IMR-90 (cell line): Measurements from ENCODE around the gene VAC14. TPM values are rescaled to one million over a fixed set of nuclear protein-coding genes. Genes with fewer than 3 reads are reported as not detected.

Experiments
- ATAC-seq: fragments of 200-7000 bp; cut with Tn5 transposase; 2 replicates; pipeline ENCODE4 v1.9.1; 2020; ENCODE audit warnings: low read depth, mild to moderate bottlenecking, moderate library complexity
- BruUV-seq: library from RNA; stranded (reverse); fragments of 400-500 nt; replicated peaks from 2 replicates; lab custom pipeline; 2021; lab: Mats Ljungman, UMichigan
- CTCF ChIA-PET: fragments of 300-600 bp; formaldehyde crosslinking; extraction: SDS; loops from one replicate; lab custom pipeline; 2021; ENCODE audit warnings: antibody characterized with exemption; lab: Yijun Ruan, JAX
- POLR2A ChIA-PET: fragments of 300-600 bp; sonication (Branson Sonifier 250); formaldehyde crosslinking; loops from one replicate; lab custom pipeline; 2022; ENCODE audit warnings: antibody characterized with exemption; ENCODE audit not compliant: unreplicated experiment; lab: Charles Lee
- DNase-seq: peaks from one replicate; pipeline ENCODE4 v3.0.0; 2013
- H2AFZ ChIP-seq: replicated peaks from 2 replicates; pipeline ENCODE3; 2013; ENCODE audit warnings: low read length, mild to moderate bottlenecking; ENCODE audit not compliant: poor library complexity
- H2AK5ac ChIP-seq: 2 replicates; pipeline ENCODE4 v1.6.1; 2013; ENCODE audit warnings: low read depth, low read length, inconsistent platforms
- H2AK9ac ChIP-seq: replicated peaks from 2 replicates; pipeline ENCODE3; 2013; ENCODE audit warnings: mild to moderate bottlenecking, low read depth, low read length, moderate library complexity; ENCODE audit not compliant: poor library complexity
- H2BK120ac ChIP-seq: 2 replicates; pipeline ENCODE4 v1.6.1; 2013; ENCODE audit warnings: low read depth, low read length, inconsistent platforms
- H2BK15ac ChIP-seq: 3 replicates; pipeline ENCODE4 v1.6.1; 2013; ENCODE audit warnings: low read depth, low read length, inconsistent platforms
- H2BK20ac ChIP-seq: 2 replicates; pipeline ENCODE4 v1.6.1; 2013; ENCODE audit warnings: low read depth, mild to moderate bottlenecking, inconsistent platforms, low read length, moderate library complexity
- H2BK5ac ChIP-seq: 2 replicates; pipeline ENCODE4 v1.6.1; 2013; ENCODE audit warnings: mild to moderate bottlenecking, low read depth, low read length, inconsistent platforms; ENCODE audit not compliant: poor library complexity, severe bottlenecking
- H3K14ac ChIP-seq: replicated peaks from 2 replicates; pipeline ENCODE4 v1.6.1; 2013; ENCODE audit warnings: low read depth, low read length, inconsistent platforms
- H3K18ac ChIP-seq: 2 replicates; pipeline ENCODE4 v1.6.1; 2013; ENCODE audit warnings: low read depth, low read length, control low read depth
- H3K23ac ChIP-seq: 2 replicates; pipeline ENCODE4 v1.6.1; 2013; ENCODE audit warnings: low read depth, low read length, inconsistent platforms
- H3K27ac ChIP-seq: 2 replicates; pipeline ENCODE4 v1.5.1; 2013; ENCODE audit warnings: mild to moderate bottlenecking, control low read depth, low read length; ENCODE audit not compliant: insufficient read depth
- H3K27me3 ChIP-seq: 2 replicates; pipeline ENCODE4 v1.6.1; 2013; ENCODE audit warnings: low read length; ENCODE audit not compliant: control insufficient read depth, insufficient read depth
- H3K36me3 ChIP-seq: 2 replicates; pipeline ENCODE4 v1.6.1; 2013; ENCODE audit warnings: low read length, mixed read lengths; ENCODE audit not compliant: control insufficient read depth, insufficient read depth
- H3K4ac ChIP-seq: 2 replicates; pipeline ENCODE4 v1.6.1; 2013; ENCODE audit warnings: low read depth, low read length, inconsistent platforms
- H3K4me1 ChIP-seq: 2 replicates; pipeline ENCODE4 v1.6.1; 2013; ENCODE audit warnings: low read length, mixed read lengths; ENCODE audit not compliant: control insufficient read depth, insufficient read depth
- H3K4me2 ChIP-seq: 2 replicates; pipeline ENCODE4 v1.6.1; 2013; ENCODE audit warnings: low read depth, mild to moderate bottlenecking, control low read depth, low read length, moderate library complexity
- H3K4me3 ChIP-seq: 2 replicates; pipeline ENCODE4 v1.5.1; 2013; ENCODE audit warnings: low read depth, mild to moderate bottlenecking, control low read depth, low read length, moderate library complexity; ENCODE audit not compliant: insufficient read depth
- H3K56ac ChIP-seq: 2 replicates; pipeline ENCODE4 v1.6.1; 2013; ENCODE audit warnings: low read length, inconsistent platforms; ENCODE audit not compliant: insufficient read depth; ENCODE audit errors: extremely low read depth
- H3K79me1 ChIP-seq, 2 experiments: 2 replicates each; pipeline ENCODE4 v1.6.1; 2013; ENCODE audit warnings: low read length in 2 of 2, inconsistent platforms in 1 of 2, low read depth in 1 of 2
- H3K9ac ChIP-seq: 2 replicates; pipeline ENCODE4 v1.6.1; 2013; ENCODE audit warnings: low read depth, low read length, control low read depth
- H3K9me1 ChIP-seq: 2 replicates; pipeline ENCODE4 v1.6.1; 2013; ENCODE audit warnings: low read length, inconsistent platforms; ENCODE audit not compliant: insufficient read depth
- H3K9me3 ChIP-seq: 2 replicates; pipeline ENCODE4 v1.6.1; 2013; ENCODE audit warnings: low read length; ENCODE audit not compliant: control insufficient read depth, insufficient read depth
- H4K20me1 ChIP-seq: 2 replicates; pipeline ENCODE4 v1.6.1; 2013; ENCODE audit warnings: low read length, inconsistent platforms; ENCODE audit not compliant: insufficient read depth
- H4K5ac ChIP-seq: 2 replicates; pipeline ENCODE4 v1.6.1; 2013; ENCODE audit warnings: mild to moderate bottlenecking, low read depth, low read length, control low read depth
- H4K8ac ChIP-seq, 2 experiments: 2 replicates each; pipeline ENCODE4 v1.6.1; 2013; ENCODE audit warnings: low read depth in 2 of 2, low read length in 2 of 2, control low read depth in 1 of 2, inconsistent platforms in 1 of 2
- H4K91ac ChIP-seq: 2 replicates; pipeline ENCODE4 v1.6.1; 2013; ENCODE audit warnings: low read depth, low read length, inconsistent platforms; ENCODE audit not compliant: insufficient read depth
- FOS ChIP-seq: fragments of 150-350 bp; IDR thresholded peaks from 2 replicates; pipeline ENCODE4 v1.6.1; 2016; ENCODE audit warnings: low read depth, low read length
- MAZ ChIP-seq: IDR thresholded peaks from 2 replicates; pipeline ENCODE4 v1.6.1; 2012; ENCODE audit warnings: low read depth, mild to moderate bottlenecking, low read length, improper control_type of control experiment, moderate library complexity, borderline replicate concordance
- NFE2L2 ChIP-seq: fragments of 150-350 bp; IDR thresholded peaks from 2 replicates; pipeline ENCODE4 v1.6.1; 2016; ENCODE audit warnings: low read depth, mild to moderate bottlenecking, low read length
- POLR2A ChIP-seq: IDR thresholded peaks from 2 replicates; pipeline ENCODE4 v1.6.1; 2012; ENCODE audit warnings: mild to moderate bottlenecking, low read depth, low read length
- WGBS, 2 experiments: methylation state at CpG; one replicate each; pipeline versions ENCODE4 v1.1.5 to v1.1.7; 2013; ENCODE audit warnings: missing lambda C conversion rate in 2 of 2; ENCODE audit not compliant: insufficient read length in 1 of 2; ENCODE audit errors: extremely low coverage in 2 of 2; 5-methylcytosine and 5-hydroxymethylcytosine counted together
- dilution Hi-C: fragments of 300-500 bp; cut with HindIII; formaldehyde crosslinking; loops from one replicate; pipeline ENCODE4 v1.14.3; 2018; ENCODE audit warnings: low sequenced_read_pairs; ENCODE audit not compliant: unreplicated experiment
- in situ Hi-C: fragments of 300-500 bp; cut with MboI; formaldehyde crosslinking; loops from 3 replicates; pipeline ENCODE4 v1.14.3; 2019; ENCODE audit warnings: low sequenced_read_pairs, inconsistent platforms, mixed read lengths
- intact Hi-C: fragments of 100-400 bp; cut with micrococcal nuclease; formaldehyde crosslinking; loops from 2 replicates; pipeline ENCODE4 v1.10.0; 2022
- polyA plus RNA-seq, 3 experiments: library from polyadenylated mRNA; depleted of rRNA; stranded (reverse); fragments of >200 nt; gene quantifications; 2 replicates each; pipeline ENCODE4 v1.2.3, GENCODE V29; 2012; ENCODE audit warnings: low replicate concordance in 1 of 3
- total RNA-seq: library from RNA; depleted of rRNA; stranded (reverse); fragments of >200 nt; gene quantifications from 2 replicates; pipeline ENCODE4 v1.2.3, GENCODE V29; 2012
- TF ChIP-seq, protein P1 (sequence below): fragments of 150-350 bp; IDR thresholded peaks from 2 replicates; pipeline ENCODE4 v1.6.1; 2016; ENCODE audit warnings: low read depth, mild to moderate bottlenecking, low read length, moderate library complexity, borderline replicate concordance

The VAC14 gene
- total and polyA plus RNA-seq, 2 of the 4 experiments (the other 2 are of a cell fraction) = 21.1 to 40.2 TPM

DNA sequence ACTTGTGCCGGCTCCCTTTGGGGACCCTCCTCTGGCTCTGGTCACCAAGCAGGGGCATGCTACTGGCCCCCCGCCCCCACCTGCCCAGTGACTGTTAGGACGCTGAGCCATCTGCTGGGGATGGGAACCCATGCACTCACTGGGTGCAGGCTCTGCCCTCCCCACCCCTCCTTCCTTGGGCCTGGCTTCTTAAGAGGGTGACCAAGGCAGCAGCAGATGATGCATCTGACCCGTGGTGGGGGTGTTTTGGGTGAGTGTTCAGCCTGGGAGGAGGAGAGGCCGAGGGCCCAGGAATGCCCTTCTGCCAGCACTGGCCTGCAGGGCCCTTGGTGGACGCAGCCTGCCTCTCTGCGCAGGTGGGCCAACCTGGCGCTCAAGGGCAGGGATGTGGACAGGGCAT, 95.9 kb downstream of the VAC14 start:
- no peaks in the 10 kb centered on the region for H3K27me3 ChIP-seq
- peak overlapping the region; percentile 80; the same call in 1 of the 2 replicates for H3K27ac ChIP-seq
- peak overlapping the region in 1 of 2 experiments; percentile 96; a peak in 3 of 4 replicates for H4K8ac ChIP-seq
- DNase-seq (peak; percentile 47), ATAC-seq (no peak)
- no peak overlapping the region for H3K4me3 ChIP-seq
- peak overlapping the region; percentile 42; the same call in 1 of the 2 replicates for H4K5ac ChIP-seq
- peak overlapping the region; percentile 96 for H2BK5ac ChIP-seq
- intact Hi-C loops = no loop called here
- H2BK20ac ChIP-seq = peak overlapping the region; percentile 96
- H2AK5ac ChIP-seq = peak overlapping the region; percentile 100
- peak overlapping the region; percentile 97 for H3K4ac ChIP-seq
- H3K4me2 ChIP-seq = no peak overlapping the region
- no peaks in the 10 kb centered on the region for H4K20me1 ChIP-seq
- H3K4me1 ChIP-seq = peaks cover 65% of the 10 kb centered on the region
- TF ChIP-seq POLR2A = no peak
- TF ChIP-seq, protein P1, sequence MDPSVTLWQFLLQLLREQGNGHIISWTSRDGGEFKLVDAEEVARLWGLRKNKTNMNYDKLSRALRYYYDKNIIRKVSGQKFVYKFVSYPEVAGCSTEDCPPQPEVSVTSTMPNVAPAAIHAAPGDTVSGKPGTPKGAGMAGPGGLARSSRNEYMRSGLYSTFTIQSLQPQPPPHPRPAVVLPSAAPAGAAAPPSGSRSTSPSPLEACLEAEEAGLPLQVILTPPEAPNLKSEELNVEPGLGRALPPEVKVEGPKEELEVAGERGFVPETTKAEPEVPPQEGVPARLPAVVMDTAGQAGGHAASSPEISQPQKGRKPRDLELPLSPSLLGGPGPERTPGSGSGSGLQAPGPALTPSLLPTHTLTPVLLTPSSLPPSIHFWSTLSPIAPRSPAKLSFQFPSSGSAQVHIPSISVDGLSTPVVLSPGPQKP = no peak
- no peak for TF ChIP-seq FOS
- no peak for TF ChIP-seq NFE2L2
- peak; percentile 51; the same call in 1 of the 2 replicates for TF ChIP-seq MAZ
- H4K91ac ChIP-seq = peak overlapping the region; percentile 99
- no peaks in the 10 kb centered on the region for H3K36me3 ChIP-seq
- no TSS peak for BruUV-seq
- H3K9ac ChIP-seq = no peak overlapping the region
- H2BK15ac ChIP-seq = peak overlapping the region; percentile 53; the same call in 1 of the 3 replicates
- peak overlapping the region; percentile 86 for H2AK9ac ChIP-seq
- CTCF ChIA-PET = no interaction called here
- 100% methylated on average over 1 of the region's 8 CpGs; no CpG with 5 or more reads in 1 of the 2 experiments for WGBS, 2 experiments
- no peaks in the 10 kb centered on the region for H3K9me3 ChIP-seq
- in situ Hi-C loops = no loop called here
- no peak overlapping the region for H3K56ac ChIP-seq
- peak overlapping the region; percentile 18; the same call in 1 of the 2 replicates for H3K18ac ChIP-seq
- peak overlapping the region; percentile 99 for H2BK120ac ChIP-seq
- H2AFZ ChIP-seq = peak overlapping the region; percentile 45
- POLR2A ChIA-PET = no interaction called here
- dilution Hi-C loops = no loop called here
- H3K23ac ChIP-seq = no peak overlapping the region
- H3K79me1 ChIP-seq = peaks cover 0 to 65% of the 10 kb centered on the region in 2 experiments; a peak in 2 of 4 replicates
- H3K9me1 ChIP-seq = peaks cover 61% of the 10 kb centered on the region
- peak overlapping the region; percentile 79; the same call in 1 of the 2 replicates for H3K14ac ChIP-seq
